ENCODE results near the gene TTC3. TPM values are rescaled to one million over a fixed set of nuclear protein-coding genes. Genes with fewer than 3 reads are reported as not detected.

Gene TTC3
- total and polyA plus RNA-seq, 2 of the 13 experiments (the other 11 are each of a cell fraction or from before 2014, with no cell fraction given) = 55.7 to 108 TPM

- BruUV-seq (replicated peaks) = no TSS peak
- no peak for DNase-seq (ENCODE audit: low spot score)
- ChIA-PET CTCF (ENCODE audit: low intra/inter-chr PET ratio, low total read pairs) (no interaction called here), POLR2A (no interaction called here)
- WGBS (ENCODE audit: low lambda C conversion rate) = 96% methylated on average over 3 of the region's 3 CpGs
- peaks cover 29% of the 10 kb centered on the region for H3K4me1 ChIP-seq (ENCODE audit: insufficient read depth, low read length)
- H3K4me2 ChIP-seq (ENCODE audit: low read depth, low read length) = no peak overlapping the region
- no peak for TF ChIP-seq ZNF556 (CRISPR knock-in tag; IDR thresholded peaks at IDR 0.05; ENCODE audit: borderline replicate concordance)
- no peak for TF ChIP-seq ISX (CRISPR knock-in tag; conservative IDR thresholded peaks at IDR 0.05)
- TF ChIP-seq NFIC (IDR thresholded peaks at IDR 0.05; ENCODE audit: low read length) = no peak
- no peak for TF ChIP-seq SMYD3 (CRISPR knock-in tag; IDR thresholded peaks at IDR 0.05)
- no peak for TF ChIP-seq ZNF501 (CRISPR knock-in tag; IDR thresholded peaks at IDR 0.05)
- no peak for TF ChIP-seq ZNF232 (CRISPR knock-in tag; IDR thresholded peaks at IDR 0.05; ENCODE audit: borderline replicate concordance)
- TF ChIP-seq ZFAT (CRISPR knock-in tag; conservative IDR thresholded peaks at IDR 0.05) = no peak
- TF ChIP-seq ARNT (IDR thresholded peaks at IDR 0.05) = no peak
- TF ChIP-seq RNF2 (conservative IDR thresholded peaks at IDR 0.05; ENCODE audit: low read depth) = no peak
- TF ChIP-seq ZC3H13 (CRISPR knock-in tag; IDR thresholded peaks at IDR 0.05) = no peak
- TF ChIP-seq AHDC1 (CRISPR knock-in tag; IDR thresholded peaks at IDR 0.05; ENCODE audit: borderline replicate concordance) = no peak
- TF ChIP-seq HNF4A (CRISPR knock-in tag; IDR thresholded peaks at IDR 0.05) = no peak
- TF ChIP-seq ZMAT3 (CRISPR knock-in tag; conservative IDR thresholded peaks at IDR 0.05) = no peak
- no peak for TF ChIP-seq MTA3 (CRISPR knock-in tag; IDR thresholded peaks at IDR 0.05)
- TF ChIP-seq ZSCAN25 (CRISPR knock-in tag; IDR thresholded peaks at IDR 0.05) = no peak
- no peak for TF ChIP-seq PREB (CRISPR knock-in tag; IDR thresholded peaks at IDR 0.05)
- no peak for TF ChIP-seq JARID2 (CRISPR knock-in tag; IDR thresholded peaks at IDR 0.05; ENCODE audit: insufficient replicate concordance)
- no peaks in the 10 kb centered on the region for H4K20me1 ChIP-seq (ENCODE audit: insufficient read depth, low read length)
- H3K9me3 ChIP-seq (ENCODE audit: low read length) = no peaks in the 10 kb centered on the region
- H3K27ac ChIP-seq (ENCODE audit: extremely low read length, insufficient read depth, low read length) = no peak overlapping the region
- no peaks in the 10 kb centered on the region for H3K27me3 ChIP-seq (ENCODE audit: control insufficient read depth in 1 of 2, insufficient read depth in 2 of 2, low read length in 2 of 2)
- intact Hi-C loops (cut with micrococcal nuclease; ENCODE audit: unreplicated experiment) = no loop called here
- no peak overlapping the region for H2AFZ ChIP-seq (ENCODE audit: low read length)
- ATAC-seq = no peak
- FAIRE-seq = no peak
- H3K36me3 ChIP-seq (replicated peaks in 1 of 2; ENCODE audit: control insufficient read depth in 1 of 2, insufficient read depth in 2 of 2, low read length in 2 of 2) = peaks cover 13 to 48% of the 10 kb centered on the region in 2 experiments
- no peaks in the 10 kb centered on the region for H3K79me2 ChIP-seq (ENCODE audit: insufficient read depth, low read length)
- no peak overlapping the region for H3K9ac ChIP-seq (ENCODE audit: insufficient read depth, low read depth, low read length)
- no peak overlapping the region for H3K4me3 ChIP-seq (replicated peaks in 1 of 3; ENCODE audit: insufficient read depth in 1 of 3, low read depth in 2 of 3, low read length in 3 of 3)
- in situ Hi-C loops (cut with HindIII; ENCODE audit: extremely low pct_ligation_motif_present, low pct_unique_long_range_greater_than_20kb) = no loop called here
Observed at GRCh38 chr21:37157938-37158337, 84.9 kb downstream of the TTC3 start.

Data from HepG2 (cell line).